ENCODE measurements around the gene LDB1.

- no peak for TF ChIP-seq ZNF274 (IDR thresholded peaks at IDR 0.05; ENCODE audit: low read depth, low read length)
- TF ChIP-seq YY1 (IDR thresholded peaks at IDR 0.05; ENCODE audit: insufficient read depth, insufficient read length) = no peak
These were observed 13.2 kb downstream of the LDB1 start for GRCh38 chr10:102106998-102107397.

Measured in NT2/D1 (cell line).